Muscle layer of duodenum (tissue), 2 donors: Measurements from ENCODE around the gene KLHDC3.

Source experiments
- H3K27ac ChIP-seq: one replicate; pipeline ENCODE4 v1.7.0; 2013; ENCODE audit warnings: mild to moderate bottlenecking, low read length
- H3K27me3 ChIP-seq: one replicate; pipeline ENCODE4 v1.7.0; 2013; ENCODE audit warnings: low read depth, mild to moderate bottlenecking, control low read depth, low read length
- H3K36me3 ChIP-seq, 2 donors: one replicate each; pipeline ENCODE4 v1.7.0; 2013; ENCODE audit warnings: low read length in 2 of 2, control low read depth in 1 of 2, mild to moderate bottlenecking in 1 of 2; ENCODE audit not compliant: insufficient read depth in 2 of 2, control insufficient read depth in 1 of 2
- H3K4me1 ChIP-seq, 2 donors: one replicate each; pipeline ENCODE4 v1.7.0; 2013; ENCODE audit warnings: low read length in 2 of 2, mild to moderate bottlenecking in 2 of 2, control low read depth in 1 of 2, moderate library complexity in 1 of 2; ENCODE audit not compliant: insufficient read depth in 2 of 2, control insufficient read depth in 1 of 2
- H3K4me3 ChIP-seq, 2 donors: one replicate each; pipeline ENCODE4 v1.7.0; 2013; ENCODE audit warnings: low read length in 2 of 2, low read depth in 1 of 2, mild to moderate bottlenecking in 1 of 2
- H3K9me3 ChIP-seq, 2 donors: one replicate each; pipeline ENCODE4 v1.7.0; 2013; ENCODE audit warnings: low read length in 2 of 2, control low read depth in 1 of 2, mild to moderate bottlenecking in 1 of 2; ENCODE audit not compliant: control insufficient read depth in 1 of 2
- donor health status: healthy.

The KLHDC3 gene, protein sequence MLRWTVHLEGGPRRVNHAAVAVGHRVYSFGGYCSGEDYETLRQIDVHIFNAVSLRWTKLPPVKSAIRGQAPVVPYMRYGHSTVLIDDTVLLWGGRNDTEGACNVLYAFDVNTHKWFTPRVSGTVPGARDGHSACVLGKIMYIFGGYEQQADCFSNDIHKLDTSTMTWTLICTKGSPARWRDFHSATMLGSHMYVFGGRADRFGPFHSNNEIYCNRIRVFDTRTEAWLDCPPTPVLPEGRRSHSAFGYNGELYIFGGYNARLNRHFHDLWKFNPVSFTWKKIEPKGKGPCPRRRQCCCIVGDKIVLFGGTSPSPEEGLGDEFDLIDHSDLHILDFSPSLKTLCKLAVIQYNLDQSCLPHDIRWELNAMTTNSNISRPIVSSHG

DNA sequence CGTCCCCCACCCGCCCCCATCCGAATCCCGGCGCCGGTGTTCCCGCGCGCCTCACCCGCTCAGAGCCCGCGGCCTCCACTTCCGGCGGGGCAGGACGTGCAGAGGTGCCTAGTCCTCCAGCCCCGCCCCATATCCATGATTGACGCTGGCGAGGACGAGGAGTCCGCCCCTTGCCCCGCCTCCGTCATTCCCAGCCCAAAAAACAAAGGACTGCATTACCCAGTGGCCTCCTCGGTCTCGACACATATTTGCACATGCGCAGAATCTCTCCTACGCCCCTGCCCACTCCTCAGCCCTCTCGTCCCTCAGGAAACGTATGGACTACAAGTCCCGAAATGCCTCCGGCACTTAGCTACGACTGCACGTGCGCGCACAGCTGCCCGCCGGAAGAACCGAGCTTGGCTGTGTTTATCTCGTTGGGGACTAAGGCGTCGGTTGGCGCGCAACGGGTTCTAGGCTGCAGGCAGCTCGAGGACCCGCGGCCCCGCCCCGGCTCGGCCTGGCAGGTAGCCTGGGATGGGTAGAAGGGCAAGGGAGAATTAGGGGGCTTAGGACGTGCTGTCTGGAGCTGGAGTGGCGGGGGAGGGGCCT, at the start of gene KLHDC3, which contains the start of gene MEA1:
Gene KLHDC3 (plus strand): TSS at position 407 of the 591 bp plus-strand sequence. CDS start 2,944 bp downstream, outside the sequence.
Gene MEA1 (minus strand): TSS at position 104 of the 591 bp plus-strand sequence. CDS start 133 bp downstream, outside the sequence.
- H3K36me3 ChIP-seq, result peaks cover 46 to 50% of the 10 kb centered on the region in 2 donors

DNA sequence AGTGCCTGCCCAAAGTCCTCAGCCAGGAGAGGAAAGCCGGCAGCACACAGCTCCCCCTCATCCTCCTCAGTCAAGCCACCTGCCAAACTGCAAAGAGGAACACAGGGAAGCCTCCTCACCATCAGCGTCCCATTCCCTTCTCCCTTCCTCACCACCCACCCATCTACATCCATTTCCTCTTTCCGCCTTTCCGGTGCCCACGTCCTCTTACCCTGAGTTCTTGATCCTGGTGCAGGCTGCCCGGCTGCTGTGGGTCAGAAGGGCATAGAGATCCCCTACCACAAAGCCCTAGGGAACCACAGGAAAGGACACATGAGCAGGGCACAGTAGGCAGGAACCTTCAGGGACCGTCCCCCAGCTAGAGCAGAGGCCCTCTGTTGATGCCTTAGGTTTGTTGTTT, 47.5 kb upstream of the KLHDC3 start:
- Histone ChIP-seq H3K4me1 (no peaks in the 10 kb centered on the region), H3K9me3 (no peaks in the 10 kb centered on the region), H3K27ac (no peak overlapping the region), H3K4me3 (no peak overlapping the region), H3K36me3 (peaks cover 18 to 69% of the 10 kb centered on the region in 2 donors), H3K27me3 (no peaks in the 10 kb centered on the region)

More for the DNA sequence above, at the start of gene KLHDC3, which contains the start of gene MEA1:
- Histone ChIP-seq H3K27me3 (no peaks in the 10 kb centered on the region), H3K4me3 (peak within 1 kb of the TSS; percentile 91 to 92), H3K4me1 (peaks cover 18 to 44% of the 10 kb centered on the region in 2 donors), H3K9me3 (no peaks in the 10 kb centered on the region), H3K27ac (peak within 1 kb of the TSS; percentile 79)

DNA sequence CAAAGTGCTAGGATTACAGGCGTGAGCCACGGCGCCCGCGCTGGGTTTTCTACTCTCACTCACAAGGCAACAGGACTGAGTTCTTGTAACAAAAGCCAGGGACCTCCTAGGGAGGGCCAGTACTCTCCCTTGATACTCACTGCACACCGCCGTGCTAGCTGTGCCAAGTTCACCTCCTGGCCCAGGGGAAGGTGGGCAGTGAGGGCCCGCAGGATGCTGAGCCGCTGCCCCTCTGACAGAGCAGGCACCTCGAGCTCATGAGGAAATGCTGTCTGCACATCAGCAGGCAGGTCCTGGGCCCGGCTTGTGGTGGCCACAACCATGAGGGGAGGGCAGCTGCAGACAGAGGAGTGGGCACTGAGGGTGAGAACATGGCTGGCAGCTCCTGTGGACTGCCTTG, 46.8 kb upstream of the KLHDC3 start:
- Histone ChIP-seq H3K9me3 (no peaks in the 10 kb centered on the region), H3K4me1 (no peaks in the 10 kb centered on the region), H3K27ac (no peak overlapping the region), H3K4me3 (no peak overlapping the region), H3K36me3 (peaks cover 18 to 68% of the 10 kb centered on the region in 2 donors), H3K27me3 (no peaks in the 10 kb centered on the region)

DNA sequence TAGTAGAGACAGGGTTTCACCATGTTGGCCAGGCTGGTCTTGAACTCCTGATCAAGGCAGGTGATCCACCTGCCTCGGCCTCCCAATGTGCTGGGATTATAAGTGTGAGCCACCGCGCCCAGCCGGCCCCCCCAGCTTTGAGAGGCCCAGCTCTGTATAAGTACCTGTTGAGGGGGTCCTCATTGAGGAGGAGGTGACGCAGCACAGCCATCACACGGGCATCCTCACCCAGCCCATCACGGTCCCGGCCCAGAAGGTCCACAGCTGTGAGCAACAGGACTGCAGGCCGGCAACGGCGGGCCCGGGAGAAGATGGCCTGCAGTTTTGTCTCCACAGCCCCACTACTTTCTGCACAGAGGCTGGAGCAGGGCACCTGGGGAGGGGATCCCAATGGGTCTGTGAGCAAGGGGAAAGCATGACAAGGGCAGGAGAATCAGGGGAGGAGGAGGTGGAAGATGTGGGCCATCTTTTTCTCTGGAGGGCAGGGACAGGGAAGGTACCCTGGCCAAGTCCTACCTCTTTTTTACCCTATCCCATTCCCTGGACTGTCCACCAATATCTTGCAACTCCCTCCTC, 45.8 kb upstream of the KLHDC3 start:
- Histone ChIP-seq H3K4me3 (no peak overlapping the region), H3K4me1 (no peaks in the 10 kb centered on the region), H3K27me3 (no peaks in the 10 kb centered on the region), H3K9me3 (no peaks in the 10 kb centered on the region), H3K27ac (no peak overlapping the region), H3K36me3 (peaks cover 18 to 61% of the 10 kb centered on the region in 2 donors)

DNA sequence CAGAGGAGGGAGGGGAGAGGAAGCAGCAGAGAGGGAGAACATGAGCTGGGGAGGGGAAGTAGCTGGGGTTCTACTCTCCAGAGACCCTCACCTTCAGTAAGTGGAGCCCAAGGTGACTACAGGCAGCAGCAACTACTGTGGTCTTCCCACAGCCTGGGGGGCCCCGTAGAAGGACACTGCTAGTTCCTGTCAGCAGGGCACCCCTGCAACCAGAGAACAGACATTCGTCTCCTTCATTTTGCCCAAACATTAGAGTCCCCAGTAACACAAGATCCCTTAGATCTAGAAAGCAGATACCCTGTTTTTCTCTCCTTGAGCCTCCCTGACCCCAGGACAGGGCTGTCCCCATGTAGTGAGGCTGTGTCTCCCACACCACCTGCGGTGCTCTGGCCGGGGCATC, 45.3 kb upstream of the KLHDC3 start:
- Histone ChIP-seq H3K27me3 (no peaks in the 10 kb centered on the region), H3K27ac (no peak overlapping the region), H3K4me3 (no peak overlapping the region), H3K36me3 (peaks cover 18 to 66% of the 10 kb centered on the region in 2 donors), H3K4me1 (no peaks in the 10 kb centered on the region), H3K9me3 (no peaks in the 10 kb centered on the region)

DNA sequence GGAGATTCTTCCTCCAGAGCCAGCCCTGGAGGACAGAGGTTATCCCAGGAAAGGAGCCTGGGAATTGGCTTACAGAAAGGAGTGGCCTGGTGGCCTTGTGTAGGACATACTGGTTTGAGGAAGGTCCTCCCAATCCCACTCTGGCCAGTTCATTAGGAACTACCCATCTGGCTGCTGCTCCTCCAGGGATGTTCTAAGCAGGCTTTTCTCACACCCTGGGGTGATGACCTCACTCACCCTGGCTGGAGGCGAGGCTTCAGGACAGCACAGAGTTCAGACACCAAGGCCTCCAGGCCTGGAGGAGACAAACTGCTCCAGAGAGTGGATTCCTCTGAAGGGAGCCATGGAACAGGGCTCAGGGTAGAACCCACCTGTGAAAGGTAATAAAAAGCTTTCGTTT, 44.6 kb upstream of the KLHDC3 start:
- Histone ChIP-seq H3K9me3 (no peaks in the 10 kb centered on the region), H3K27me3 (no peaks in the 10 kb centered on the region), H3K4me3 (no peak overlapping the region), H3K36me3 (peaks cover 17 to 64% of the 10 kb centered on the region in 2 donors), H3K27ac (no peak overlapping the region), H3K4me1 (no peaks in the 10 kb centered on the region)

DNA sequence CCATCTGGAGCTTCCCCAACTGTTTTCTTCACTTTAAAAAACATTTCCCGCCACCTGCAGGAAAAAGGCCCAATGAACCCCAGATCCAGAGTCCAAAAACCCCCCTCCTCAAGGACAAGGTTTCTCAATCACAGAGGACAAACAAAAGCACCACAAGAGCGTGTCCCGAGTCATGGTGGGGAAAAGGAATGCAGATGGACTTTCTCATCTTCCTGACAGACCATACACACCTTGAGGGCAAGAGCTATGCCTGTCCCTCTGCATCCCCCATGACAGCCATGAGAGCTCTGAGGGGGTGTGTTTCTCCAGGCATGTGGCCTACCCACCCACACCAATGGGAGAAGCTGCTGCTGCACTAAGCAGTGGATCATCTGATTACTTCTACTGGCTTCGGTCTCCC, 44.1 kb upstream of the KLHDC3 start:
- Histone ChIP-seq H3K4me1 (no peaks in the 10 kb centered on the region), H3K4me3 (no peak overlapping the region), H3K36me3 (peaks cover 12 to 59% of the 10 kb centered on the region in 2 donors), H3K9me3 (no peaks in the 10 kb centered on the region), H3K27ac (no peak overlapping the region), H3K27me3 (no peaks in the 10 kb centered on the region)

DNA sequence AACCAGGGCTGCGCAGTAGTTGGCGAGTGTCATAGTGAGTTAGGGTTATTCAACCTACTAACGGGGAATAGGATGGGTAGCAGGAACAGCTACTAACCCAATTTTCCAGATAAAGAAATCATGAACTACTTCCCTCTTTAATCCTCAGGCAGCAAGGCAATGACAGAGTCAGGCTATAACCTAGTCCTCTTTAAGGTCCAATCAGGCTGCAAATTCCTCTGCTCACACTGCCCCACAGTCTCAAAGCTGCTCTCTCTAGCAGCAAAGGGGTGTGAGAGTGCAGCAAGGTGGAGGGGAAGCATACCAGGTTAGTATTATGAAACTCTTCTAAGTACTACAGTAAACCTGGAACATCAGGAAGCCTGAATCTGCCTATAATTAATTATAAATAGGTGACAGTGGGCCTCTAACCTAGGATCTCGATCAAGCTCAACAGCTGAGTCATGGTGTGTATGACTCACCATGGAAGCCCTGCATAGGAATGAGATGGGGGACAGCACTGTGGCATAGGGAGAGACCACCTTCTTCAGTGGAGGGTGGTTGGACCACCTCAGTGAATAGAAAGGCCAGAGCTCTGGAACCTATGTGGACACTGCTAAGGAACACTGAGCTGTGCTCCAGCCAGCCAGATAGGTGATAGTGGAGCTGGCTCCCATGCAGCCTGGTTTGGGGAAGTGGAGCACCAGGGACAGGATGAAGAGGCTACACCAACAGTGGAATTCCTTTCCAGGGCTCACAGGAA, 43.0 kb upstream of the KLHDC3 start:
- H3K27ac ChIP-seq, result no peak overlapping the region
- H3K36me3 ChIP-seq, result peaks cover 11 to 48% of the 10 kb centered on the region in 2 donors
- H3K9me3 ChIP-seq, result no peaks in the 10 kb centered on the region
- H3K4me1 ChIP-seq, result no peaks in the 10 kb centered on the region
- H3K27me3 ChIP-seq, result no peaks in the 10 kb centered on the region
- H3K4me3 ChIP-seq, result no peak overlapping the region

- H3K27ac ChIP-seq, result no peak overlapping the region
- H3K4me1 ChIP-seq, result peaks cover under 1 to 4% of the 10 kb centered on the region in 2 donors
- no peaks in the 10 kb centered on the region for H3K9me3 ChIP-seq
- peaks cover 11 to 40% of the 10 kb centered on the region in 2 donors for H3K36me3 ChIP-seq
- no peaks in the 10 kb centered on the region for H3K27me3 ChIP-seq
- H3K4me3 ChIP-seq, result no peak overlapping the region
Measured at GRCh38 chr6:42971746-42972327, 42.2 kb upstream of the KLHDC3 start.

DNA sequence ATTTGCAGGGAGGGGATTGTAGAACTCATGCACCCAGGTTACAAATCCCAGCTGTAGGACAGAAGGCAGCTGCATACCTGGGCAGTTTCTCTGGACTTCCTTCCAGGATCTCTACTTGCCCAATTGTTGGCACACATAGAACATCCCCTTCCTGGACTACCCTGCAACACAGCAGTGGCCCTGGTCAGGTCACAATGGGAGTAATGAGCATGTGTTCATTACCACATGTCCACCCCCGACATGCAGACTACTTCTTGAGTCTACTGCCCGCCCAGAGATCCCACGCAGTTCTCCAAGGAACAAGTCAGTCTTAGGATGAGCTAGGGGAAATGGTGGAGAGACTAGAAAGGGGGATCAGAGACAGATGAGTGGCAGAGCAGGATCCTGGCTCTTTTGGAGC, 40.1 kb upstream of the KLHDC3 start:
- Histone ChIP-seq H3K4me3 (no peak overlapping the region), H3K27me3 (no peaks in the 10 kb centered on the region), H3K27ac (no peak overlapping the region), H3K4me1 (peaks cover 4 to 17% of the 10 kb centered on the region in 2 donors), H3K36me3 (peaks cover 6 to 23% of the 10 kb centered on the region in 2 donors), H3K9me3 (no peaks in the 10 kb centered on the region)
